Vagina (tissue), 2 donors: ENCODE data around the gene ZC3H4. TPM values are rescaled to one million over a fixed set of nuclear protein-coding genes. Genes with fewer than 3 reads are reported as not detected.

ENCODE experiments used
- DNase-seq, 2 donors: peaks; one replicate each; pipeline ENCODE4 v3.0.0-alpha.2; 2017; ENCODE audit errors: extremely low spot score in 2 of 2
- H3K27ac ChIP-seq: fragments of 200-600 bp; sonication (generic); one replicate; pipeline ENCODE4 v1.5.1; 2019
- H3K27me3 ChIP-seq: fragments of 200-600 bp; sonication (generic); one replicate; pipeline ENCODE4 v1.5.1; 2019
- H3K36me3 ChIP-seq, 2 donors: fragments of 200-600 bp; sonication (generic); one replicate each; pipeline ENCODE4 v1.5.1; 2017 to 2019
- H3K4me1 ChIP-seq: fragments of 200-600 bp; sonication (generic); one replicate; pipeline ENCODE4 v1.5.1; 2019
- H3K4me3 ChIP-seq, 2 donors: fragments of 200-600 bp; sonication (generic); 1 replicate in 1 of 2; 2 replicates in 1 of 2; pipeline ENCODE4 v1.5.1; 2016 to 2019
- H3K9me3 ChIP-seq: fragments of 200-600 bp; sonication (generic); one replicate; pipeline ENCODE4 v1.5.1; 2019
- CTCF ChIP-seq, 3 experiments: fragments of 450-650 bp in 2 of 3; fragments of 200-600 bp in 1 of 3; sonication (generic) in 1 of 3; IDR thresholded peaks; one replicate each; pipeline ENCODE4 v1.5.1; 2017 to 2019; ENCODE audit warnings: antibody characterized with exemption in 3 of 3, mild to moderate bottlenecking in 2 of 3, moderate library complexity in 2 of 3
- POLR2A ChIP-seq, 2 donors: fragments of 450-650 bp; IDR thresholded peaks; one replicate each; pipeline ENCODE4 v1.6.1; 2017; ENCODE audit warnings: antibody characterized with exemption in 2 of 2, mild to moderate bottlenecking in 2 of 2, moderate library complexity in 2 of 2
- POLR2AphosphoS5 ChIP-seq, 2 donors: sonication (generic); formaldehyde crosslinking; IDR thresholded peaks; one replicate each; pipeline ENCODE4 v1.9.0; 2017; ENCODE audit warnings: antibody characterized with exemption in 2 of 2, mild to moderate bottlenecking in 2 of 2, low read depth in 1 of 2; ENCODE audit not compliant: insufficient read depth in 1 of 2
- intact Hi-C: fragments of 100-400 bp; cut with DNase I; formaldehyde crosslinking; loops from one replicate; pipeline ENCODE4 v1.15.1; 2023
- total RNA-seq: library from RNA; depleted of rRNA; stranded (reverse); fragments of >200 nt; gene quantifications from one replicate; pipeline ENCODE4 v1.2.3, GENCODE V29; 2016

Gene ZC3H4
- total RNA-seq, 1 donor from 2014 or later, result 21.9 TPM

GRCh38 chr19:47107953-47108746 lies 5.4 kb downstream of the ZC3H4 start:
- intact Hi-C loops, result no loop called here
- Histone ChIP-seq H3K4me3 (no peak overlapping the region), H3K4me1 (peaks cover 49% of the 10 kb centered on the region), H3K36me3 (no peaks in the 10 kb centered on the region), H3K27ac (peak overlapping the region; percentile 98), H3K27me3 (no peaks in the 10 kb centered on the region), H3K9me3 (no peaks in the 10 kb centered on the region)
- DNase-seq, result no peak
- no peak for TF ChIP-seq CTCF (IDR thresholded peaks at IDR 0.05)
- no peak for TF ChIP-seq POLR2AphosphoS5 (IDR thresholded peaks at IDR 0.05; ENCODE audit: insufficient read depth in 1 of 2, low read depth in 1 of 2)
- no peak for TF ChIP-seq POLR2A (IDR thresholded peaks at IDR 0.05)

- TF ChIP-seq POLR2A (IDR thresholded peaks at IDR 0.05) (no peak), POLR2AphosphoS5 (IDR thresholded peaks at IDR 0.05; ENCODE audit: insufficient read depth in 1 of 2, low read depth in 1 of 2) (no peak), CTCF (IDR thresholded peaks at IDR 0.05) (no peak)
- no peaks in the 10 kb centered on the region for H3K9me3 ChIP-seq
- no peak for DNase-seq
- H3K4me1 ChIP-seq, result peaks cover 56% of the 10 kb centered on the region
- no peaks in the 10 kb centered on the region for H3K36me3 ChIP-seq
- peak overlapping the region; percentile 98 for H3K27ac ChIP-seq
- no peak overlapping the region for H3K4me3 ChIP-seq
- intact Hi-C loops, result no loop called here
- H3K27me3 ChIP-seq, result no peaks in the 10 kb centered on the region
Observed at GRCh38 chr19:47107202-47107952, 6.2 kb downstream of the ZC3H4 start.

- Histone ChIP-seq H3K4me3 (no peak overlapping the region), H3K27ac (peak overlapping the region; percentile 98), H3K36me3 (no peaks in the 10 kb centered on the region), H3K9me3 (no peaks in the 10 kb centered on the region), H3K4me1 (peaks cover 61% of the 10 kb centered on the region), H3K27me3 (no peaks in the 10 kb centered on the region)
- no peak for DNase-seq
- TF ChIP-seq POLR2A (IDR thresholded peaks at IDR 0.05) (no peak), CTCF (IDR thresholded peaks at IDR 0.05) (no peak), POLR2AphosphoS5 (IDR thresholded peaks at IDR 0.05; ENCODE audit: insufficient read depth in 1 of 2, low read depth in 1 of 2) (no peak)
- intact Hi-C loops, result no loop called here
Observed at GRCh38 chr19:47106821-47107201, 6.8 kb downstream of the ZC3H4 start.

GRCh38 chr19:47105874-47106273 lies 7.7 kb downstream of the ZC3H4 start:
- H3K4me3 ChIP-seq, result no peak overlapping the region
- TF ChIP-seq POLR2AphosphoS5 (IDR thresholded peaks at IDR 0.05; ENCODE audit: insufficient read depth in 1 of 2, low read depth in 1 of 2) (no peak), CTCF (IDR thresholded peaks at IDR 0.05) (no peak), POLR2A (IDR thresholded peaks at IDR 0.05) (no peak)
- H3K27ac ChIP-seq, result peak overlapping the region; percentile 98

GRCh38 chr19:47104680-47105079 lies 8.9 kb downstream of the ZC3H4 start:
- Histone ChIP-seq H3K4me3 (no peak overlapping the region), H3K9me3 (no peaks in the 10 kb centered on the region), H3K27ac (no peak overlapping the region), H3K36me3 (no peaks in the 10 kb centered on the region), H3K27me3 (no peaks in the 10 kb centered on the region), H3K4me1 (peaks cover 61% of the 10 kb centered on the region)
- TF ChIP-seq POLR2A (IDR thresholded peaks at IDR 0.05) (no peak), CTCF (IDR thresholded peaks at IDR 0.05) (no peak), POLR2AphosphoS5 (IDR thresholded peaks at IDR 0.05; ENCODE audit: insufficient read depth in 1 of 2, low read depth in 1 of 2) (no peak)
- intact Hi-C loops, result no loop called here
- DNase-seq, result no peak

More at GRCh38 chr19:47105874-47106273, 7.7 kb downstream of the ZC3H4 start:
- intact Hi-C loops, result no loop called here
- Histone ChIP-seq H3K36me3 (no peaks in the 10 kb centered on the region), H3K9me3 (no peaks in the 10 kb centered on the region), H3K27me3 (no peaks in the 10 kb centered on the region), H3K4me1 (peaks cover 65% of the 10 kb centered on the region)
- DNase-seq, result no peak
